Activated CD4-positive, alpha-beta memory T cell treated with anti-CD3 and anti-CD28 coated beads, Interleukin-2, amount 10 ng/mL, durations not matched to agents 7 days and 5 days (primary cell): Measurements from ENCODE around the gene MEX3D. TPM values are rescaled to one million over a fixed set of nuclear protein-coding genes. Genes with fewer than 3 reads are reported as not detected.
A peak's percentile ranks its signal among the peaks of the same experiment; 100 is the strongest.

Experiments used
- CTCF ChIA-PET: fragments of 350-600 bp; sonication (Branson Sonifier 250); formaldehyde crosslinking; loops from one replicate; lab custom pipeline; 2021; ENCODE audit warnings: antibody characterized with exemption, inconsistent platforms; lab: Charles Lee
- POLR2A ChIA-PET: fragments of 350-600 bp; sonication (Branson Sonifier 250); formaldehyde crosslinking; loops from one replicate; lab custom pipeline; 2021; ENCODE audit warnings: antibody characterized with exemption; lab: Charles Lee
- DNase-seq: peaks from one replicate; pipeline ENCODE4 v3.0.0-alpha.2; 2020
- H3K27ac Mint-ChIP-seq: one replicate; pipeline ENCODE4 v1.8.0; 2021; ENCODE audit warnings: mild to moderate bottlenecking, mixed read lengths
- H3K27me3 Mint-ChIP-seq: one replicate; pipeline ENCODE4 v1.8.0; 2021; ENCODE audit warnings: mixed read lengths
- H3K36me3 Mint-ChIP-seq: one replicate; pipeline ENCODE4 v1.8.0; 2021; ENCODE audit warnings: low read depth, mixed read lengths
- H3K4me1 Mint-ChIP-seq: one replicate; pipeline ENCODE4 v1.8.0; 2021; ENCODE audit warnings: mixed read lengths
- H3K4me3 Mint-ChIP-seq: one replicate; pipeline ENCODE4 v1.8.0; 2021; ENCODE audit warnings: mild to moderate bottlenecking, mixed read lengths
- H3K9me3 Mint-ChIP-seq: one replicate; pipeline ENCODE4 v1.8.0; 2021; ENCODE audit warnings: mixed read lengths
- total RNA-seq, 2 experiments: library from RNA; stranded (reverse); gene quantifications; one replicate each; pipeline ENCODE4 v1.2.3, GENCODE V29; 2021

The MEX3D gene
- 1 to 10 TPM; 7.6 to 8.4 TPM for total RNA-seq

DNA sequence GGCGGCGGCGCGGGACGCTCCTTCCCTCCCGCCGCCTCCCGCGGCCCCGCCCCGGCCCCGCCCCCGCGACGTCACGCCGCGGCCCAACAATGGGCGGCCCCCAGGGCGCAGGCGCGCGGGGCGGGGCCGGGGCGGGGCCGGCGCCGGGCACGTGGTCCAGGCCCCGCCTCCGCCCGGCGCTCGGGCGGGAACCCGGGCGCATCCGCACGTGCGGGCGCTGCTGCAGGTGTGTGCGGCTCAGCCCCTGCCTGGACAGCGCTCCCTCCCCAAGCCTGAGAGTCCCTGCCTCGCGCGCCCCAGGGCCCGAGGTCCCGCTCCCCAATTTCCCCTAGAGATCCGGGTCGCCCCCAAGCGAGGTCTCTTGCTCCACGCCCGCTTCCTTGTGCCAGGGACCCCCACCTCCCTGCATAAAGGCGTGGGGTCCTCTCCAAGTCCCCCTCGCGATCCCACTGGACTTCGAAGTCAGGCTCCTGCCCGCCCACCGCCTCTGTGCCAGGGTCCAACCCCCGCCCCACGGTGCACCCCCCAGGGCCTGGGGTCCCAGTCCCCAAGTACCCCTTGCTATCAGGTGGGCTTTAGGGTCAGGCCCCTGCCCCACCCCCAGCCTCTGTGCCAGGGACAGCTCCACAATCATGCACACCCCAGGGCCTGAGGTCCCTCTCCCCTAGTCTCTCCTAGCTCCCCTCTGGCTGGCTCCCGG is at the start of gene MEX3D:
MEX3D (minus strand) TSS at position 6 of the 700 bp plus-strand sequence. CDS start 267 bp downstream, outside the sequence.
- Mint-ChIP-seq H3K9me3 (no peaks in the 10 kb centered on the region), H3K36me3 (no peaks in the 10 kb centered on the region), H3K4me1 (peaks cover 7% of the 10 kb centered on the region), H3K4me3 (peak within 1 kb of the TSS; percentile 30), H3K27me3 (peaks cover 11% of the 10 kb centered on the region), H3K27ac (no peak within 1 kb of the TSS)
- CTCF ChIA-PET = no interaction called here
- POLR2A ChIA-PET = no interaction called here
- peak; percentile 83 for DNase-seq

DNA sequence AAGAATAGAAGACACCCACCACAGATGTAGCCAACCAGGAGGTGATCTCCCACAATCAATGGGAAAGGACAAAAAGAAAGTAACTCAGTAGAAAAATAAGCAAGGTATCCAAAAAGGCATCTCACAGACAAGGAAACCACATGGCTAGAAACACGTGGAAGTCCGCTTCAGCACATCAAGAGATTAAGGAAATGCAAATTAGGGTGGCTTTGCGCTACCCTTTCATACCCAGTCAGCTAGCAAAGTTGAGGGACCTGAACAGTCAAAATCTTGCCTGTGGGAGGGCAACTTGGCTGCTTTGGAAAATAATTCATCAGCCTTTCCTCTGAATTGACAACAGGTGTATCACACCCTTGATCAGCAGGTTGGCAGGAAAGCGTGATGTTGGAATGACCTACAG is 48.8 kb upstream of the MEX3D start:
- Mint-ChIP-seq H3K36me3 (peaks cover 36% of the 10 kb centered on the region), H3K9me3 (no peaks in the 10 kb centered on the region), H3K27me3 (no peaks in the 10 kb centered on the region), H3K4me1 (peaks cover 14% of the 10 kb centered on the region), H3K27ac (no peak overlapping the region), H3K4me3 (no peak overlapping the region)
- no peak for DNase-seq
- CTCF ChIA-PET = interaction anchor here (0.6 to 0.8 kb wide), 2 partner anchors 55 to 274 kb away, joined by 3 read pairs; no protein-coding TSS in a partner anchor
- POLR2A ChIA-PET = no interaction called here

DNA sequence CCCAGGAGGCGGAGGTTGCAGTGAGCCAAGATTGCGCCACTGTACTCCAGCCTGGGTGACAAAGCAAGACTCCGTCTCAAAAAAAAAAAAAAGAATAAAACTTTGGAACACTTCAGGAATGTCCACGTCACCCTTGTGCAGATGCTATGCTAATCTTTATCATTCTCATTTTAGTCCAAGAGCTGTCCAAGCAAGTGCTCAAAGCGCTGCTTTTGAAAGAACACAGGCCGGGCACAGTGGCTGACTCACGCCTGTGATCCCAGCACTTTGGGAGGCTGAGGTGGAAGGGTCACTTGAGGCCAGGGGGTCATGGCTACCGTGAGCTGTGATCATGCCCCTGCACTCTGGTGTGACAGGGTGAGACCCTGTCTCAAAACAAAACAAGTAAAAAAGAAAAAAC is 48.3 kb upstream of the MEX3D start:
- Mint-ChIP-seq H3K4me3 (no peak overlapping the region), H3K27ac (no peak overlapping the region), H3K9me3 (no peaks in the 10 kb centered on the region), H3K27me3 (no peaks in the 10 kb centered on the region), H3K4me1 (peaks cover 14% of the 10 kb centered on the region), H3K36me3 (peaks cover 38% of the 10 kb centered on the region)
- DNase-seq = no peak
- POLR2A ChIA-PET = no interaction called here
- CTCF ChIA-PET = interaction anchor here (0.6 to 0.8 kb wide), 2 partner anchors 56 to 274 kb away, joined by 3 read pairs; no protein-coding TSS in a partner anchor

DNA sequence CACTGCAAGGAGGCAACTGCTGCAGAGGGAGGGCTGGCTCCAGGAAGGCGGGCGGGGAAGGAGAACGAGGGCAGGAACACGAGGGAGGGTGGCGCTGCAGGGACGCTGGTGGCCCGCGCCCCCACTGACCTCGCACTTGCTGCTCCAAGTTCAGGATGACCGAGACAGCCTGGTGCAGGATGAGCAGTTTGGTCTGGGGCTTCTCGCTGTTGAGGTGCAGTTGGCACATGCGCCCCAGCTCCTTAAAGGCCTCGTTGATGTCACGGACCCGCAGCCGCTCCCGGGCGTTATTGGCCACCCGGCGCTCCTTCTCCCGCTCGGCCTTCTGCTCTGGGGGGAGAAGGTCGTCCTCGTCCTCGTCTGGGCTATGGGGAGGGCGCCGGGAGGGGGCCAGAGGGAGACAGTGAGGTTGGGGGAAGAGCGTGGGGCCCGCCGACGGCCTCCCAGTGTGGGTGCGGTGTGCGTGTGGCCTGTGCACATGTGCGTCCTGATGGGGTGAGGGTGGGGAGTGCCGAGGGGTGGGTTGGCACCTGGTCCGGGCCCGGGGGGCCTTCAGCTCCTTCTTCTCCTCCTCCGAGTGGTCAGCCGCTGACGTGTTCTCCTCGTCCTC is 47.1 kb upstream of the MEX3D start:
- CTCF ChIA-PET = no interaction called here
- POLR2A ChIA-PET = no interaction called here
- DNase-seq = no peak
- peaks cover 14% of the 10 kb centered on the region for H3K4me1 Mint-ChIP-seq
- H3K4me3 Mint-ChIP-seq = no peak overlapping the region
- H3K9me3 Mint-ChIP-seq = no peaks in the 10 kb centered on the region
- no peaks in the 10 kb centered on the region for H3K27me3 Mint-ChIP-seq
- no peak overlapping the region for H3K27ac Mint-ChIP-seq
- peaks cover 42% of the 10 kb centered on the region for H3K36me3 Mint-ChIP-seq

DNA sequence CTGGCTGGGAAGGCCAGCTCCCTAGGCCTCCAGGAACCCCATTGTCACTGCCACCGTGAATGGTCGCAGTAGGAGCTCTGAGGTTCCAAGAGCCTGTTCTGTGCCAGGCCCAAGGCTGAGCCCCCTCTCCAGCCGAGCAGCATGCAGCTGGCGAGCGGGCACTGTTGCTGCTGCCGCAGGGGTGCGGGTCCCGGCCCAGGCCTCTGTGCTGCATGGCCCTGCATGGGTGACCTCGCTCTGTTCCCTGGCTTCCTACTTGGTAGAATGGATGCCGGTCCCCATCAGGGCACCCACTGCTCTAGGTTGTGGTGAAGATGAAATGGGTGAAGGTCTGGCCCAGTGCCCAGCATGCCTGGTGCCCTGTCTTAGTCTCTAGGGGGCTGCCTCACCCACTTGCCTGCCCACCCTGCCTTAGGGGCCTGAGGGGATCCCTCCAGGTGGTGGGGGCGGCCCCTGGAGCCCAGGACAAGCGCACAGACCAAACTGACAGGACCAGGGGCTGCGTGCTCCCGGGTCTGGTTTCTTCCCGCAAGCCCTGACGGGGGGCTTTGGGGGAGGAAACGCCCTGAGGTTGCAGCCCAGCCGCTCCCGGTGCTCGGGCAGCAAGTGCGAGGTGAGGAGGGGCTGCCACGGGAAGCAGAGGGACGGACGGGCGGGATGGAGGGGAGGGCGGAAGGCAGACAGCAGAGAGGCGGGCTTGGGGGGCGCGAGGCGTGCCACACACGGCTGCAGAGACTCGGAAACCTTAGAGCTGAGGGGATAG is 45.9 kb upstream of the MEX3D start:
- DNase-seq = no peak
- no peaks in the 10 kb centered on the region for H3K9me3 Mint-ChIP-seq
- H3K4me1 Mint-ChIP-seq = peaks cover 23% of the 10 kb centered on the region
- H3K27ac Mint-ChIP-seq = no peak overlapping the region
- no peaks in the 10 kb centered on the region for H3K27me3 Mint-ChIP-seq
- POLR2A ChIA-PET = no interaction called here
- peaks cover 41% of the 10 kb centered on the region for H3K36me3 Mint-ChIP-seq
- no peak overlapping the region for H3K4me3 Mint-ChIP-seq
- CTCF ChIA-PET = no interaction called here

DNA sequence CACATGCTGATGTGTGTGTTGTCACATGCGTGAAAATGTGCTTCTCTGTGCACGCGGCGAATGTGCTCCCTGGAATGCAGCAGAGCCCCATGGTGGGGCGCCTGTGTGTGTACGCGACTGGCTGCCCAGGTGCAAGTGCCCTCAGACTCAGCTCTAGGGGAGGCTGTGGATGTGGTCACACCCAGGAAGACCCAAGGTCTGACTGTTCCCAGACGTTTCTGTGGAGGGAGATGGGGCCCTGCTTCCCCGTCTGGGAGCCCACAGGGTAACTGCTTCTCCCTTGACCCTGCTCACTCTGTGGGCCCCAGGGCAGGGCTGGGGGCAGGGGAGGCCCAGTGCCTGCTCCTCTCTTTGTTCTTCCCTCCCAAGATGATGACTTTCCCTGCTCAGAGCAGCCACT is 45.0 kb upstream of the MEX3D start:
- no peaks in the 10 kb centered on the region for H3K9me3 Mint-ChIP-seq
- no peak overlapping the region for H3K27ac Mint-ChIP-seq
- POLR2A ChIA-PET = no interaction called here
- no peak for DNase-seq
- CTCF ChIA-PET = no interaction called here
- H3K27me3 Mint-ChIP-seq = no peaks in the 10 kb centered on the region
- peaks cover 41% of the 10 kb centered on the region for H3K36me3 Mint-ChIP-seq
- no peak overlapping the region for H3K4me3 Mint-ChIP-seq
- H3K4me1 Mint-ChIP-seq = peaks cover 30% of the 10 kb centered on the region

DNA sequence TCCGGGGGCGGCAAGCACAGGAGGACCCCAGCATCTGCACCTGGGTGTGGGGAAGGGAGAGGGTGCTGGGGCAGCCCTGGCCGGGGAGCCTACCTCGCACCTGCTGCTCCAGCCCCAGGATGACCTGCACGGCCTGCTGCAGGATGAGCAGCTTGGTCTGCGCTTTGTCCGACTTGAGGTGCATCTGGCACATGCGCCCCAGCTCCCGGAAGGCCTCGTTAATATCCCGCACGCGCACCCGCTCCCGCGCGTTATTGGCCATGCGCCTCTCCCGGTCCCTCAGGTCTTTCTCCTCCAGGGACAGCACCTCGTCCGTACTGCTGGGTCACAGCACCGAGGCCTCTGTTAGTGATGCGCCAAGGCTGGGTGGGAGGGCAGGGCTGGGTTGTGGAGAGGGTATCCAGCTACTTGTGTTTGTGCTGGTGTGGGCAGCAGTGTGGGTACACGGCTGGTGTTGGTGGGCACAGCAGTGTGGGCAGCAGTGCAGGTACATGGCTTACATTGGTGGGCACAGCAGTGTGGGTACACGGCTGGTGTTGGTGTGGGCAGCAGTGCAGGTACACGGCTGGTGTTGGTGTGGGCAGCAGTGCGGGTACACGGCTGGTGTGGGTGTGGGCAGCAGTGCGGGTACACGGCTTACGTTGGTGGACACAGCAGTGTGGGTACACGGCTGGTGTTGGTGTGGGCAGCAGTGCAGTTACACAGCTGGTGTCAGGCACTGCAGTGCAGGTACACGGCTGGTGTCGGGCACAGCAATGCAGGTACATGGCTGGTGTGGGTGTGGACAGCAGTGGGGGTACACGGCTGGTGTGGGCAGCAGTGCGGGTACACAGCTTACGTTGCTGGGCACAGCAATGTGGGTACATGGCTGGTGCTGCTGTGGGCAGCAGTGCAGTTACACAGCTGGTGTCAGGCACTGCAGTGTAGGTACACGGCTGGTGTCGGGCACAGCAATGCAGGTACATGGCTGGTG is 44.3 kb upstream of the MEX3D start:
- Mint-ChIP-seq H3K9me3 (no peaks in the 10 kb centered on the region), H3K27ac (no peak overlapping the region), H3K27me3 (no peaks in the 10 kb centered on the region), H3K36me3 (peaks cover 38% of the 10 kb centered on the region), H3K4me3 (no peak overlapping the region), H3K4me1 (peaks cover 28% of the 10 kb centered on the region)
- ChIA-PET CTCF (no interaction called here), POLR2A (no interaction called here)
- no peak for DNase-seq

DNA sequence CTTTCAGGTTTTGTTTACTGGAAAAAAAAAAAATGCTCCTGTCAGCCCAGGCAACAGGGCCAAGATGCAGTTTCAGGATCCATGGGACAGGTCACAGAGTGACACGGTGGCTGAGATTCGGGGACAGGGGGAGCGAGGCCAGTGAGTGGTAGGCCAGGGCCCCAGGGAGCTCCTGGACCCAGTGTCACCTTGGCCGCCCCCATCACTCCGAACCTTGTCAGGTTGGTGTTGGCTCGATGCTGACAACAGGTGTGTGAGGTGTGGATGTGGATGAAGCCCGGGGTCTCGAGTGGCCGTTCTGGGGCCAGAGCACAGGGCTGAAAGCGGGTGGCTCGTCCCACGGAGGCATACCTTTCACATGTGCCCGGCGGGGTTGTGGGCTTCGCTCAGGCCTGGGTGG is 43.2 kb upstream of the MEX3D start:
- no peaks in the 10 kb centered on the region for H3K9me3 Mint-ChIP-seq
- H3K27me3 Mint-ChIP-seq = no peaks in the 10 kb centered on the region
- peaks cover 27% of the 10 kb centered on the region for H3K4me1 Mint-ChIP-seq
- DNase-seq = no peak
- H3K4me3 Mint-ChIP-seq = no peak overlapping the region
- CTCF ChIA-PET = no interaction called here
- POLR2A ChIA-PET = no interaction called here
- peaks cover 32% of the 10 kb centered on the region for H3K36me3 Mint-ChIP-seq
- H3K27ac Mint-ChIP-seq = no peak overlapping the region

DNA sequence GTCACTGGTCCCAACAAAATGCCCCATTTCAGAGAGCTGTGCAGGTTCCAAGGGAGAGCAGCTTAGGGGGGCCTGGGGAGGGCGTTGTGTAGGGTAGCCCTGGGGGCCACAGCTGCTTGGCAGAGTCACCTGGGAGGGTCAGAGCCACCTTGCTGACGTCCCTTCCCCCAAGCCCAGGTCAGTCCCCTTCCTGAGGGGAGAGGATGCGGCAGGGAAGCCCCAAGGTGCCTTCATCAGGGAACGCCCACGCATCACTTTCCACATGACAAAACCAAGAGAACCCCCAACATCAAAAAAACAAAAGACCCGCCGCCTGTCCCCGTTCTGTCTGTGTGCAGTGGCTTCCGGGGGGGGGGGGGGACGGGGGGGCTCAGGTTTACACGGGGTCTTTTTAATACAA is 42.5 kb upstream of the MEX3D start:
- Mint-ChIP-seq H3K27ac (no peak overlapping the region), H3K4me3 (no peak overlapping the region), H3K27me3 (no peaks in the 10 kb centered on the region)

DNA sequence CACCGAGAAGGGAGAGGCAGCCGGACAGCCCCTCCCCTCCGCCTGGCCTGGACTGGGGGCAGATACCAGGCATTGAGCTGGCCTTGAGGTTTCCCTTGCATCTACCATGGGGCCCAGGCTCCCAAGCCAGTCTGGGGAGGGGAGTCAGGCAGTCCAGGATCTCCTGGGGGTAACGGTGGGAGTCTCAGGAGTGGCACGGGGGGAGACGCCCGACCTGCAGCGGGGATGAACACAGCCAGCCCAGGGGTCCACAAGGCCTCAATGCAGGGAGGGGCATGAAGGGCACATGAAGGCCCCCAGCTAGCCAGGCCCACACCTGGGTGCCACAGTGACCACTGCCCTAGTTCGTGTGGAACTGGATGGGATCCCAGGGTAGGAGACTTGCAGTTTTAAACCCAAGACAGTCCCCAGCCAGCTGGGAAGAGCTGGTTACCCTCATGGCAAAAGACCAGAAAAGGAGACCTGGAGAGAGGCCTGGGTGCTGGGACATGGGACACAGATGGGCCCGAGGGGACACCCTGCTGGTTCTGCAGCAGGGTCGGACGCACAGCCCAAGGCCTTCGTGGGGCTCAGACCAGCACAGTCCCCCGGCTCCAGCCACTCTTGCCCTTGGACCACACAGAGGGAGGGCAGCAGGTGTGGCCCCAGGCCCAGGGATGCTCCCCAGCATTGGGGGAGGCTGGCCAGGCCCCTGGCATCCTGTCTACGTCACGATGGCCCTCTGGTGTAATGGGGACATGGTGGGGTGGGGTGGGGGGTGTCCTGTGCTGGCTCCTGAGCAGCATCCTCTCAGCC is 41.8 kb upstream of the MEX3D start:
- peaks cover 25% of the 10 kb centered on the region for H3K36me3 Mint-ChIP-seq
- H3K27me3 Mint-ChIP-seq = no peaks in the 10 kb centered on the region
- no peak overlapping the region for H3K4me3 Mint-ChIP-seq
- CTCF ChIA-PET = no interaction called here
- no peaks in the 10 kb centered on the region for H3K9me3 Mint-ChIP-seq
- POLR2A ChIA-PET = no interaction called here
- peak overlapping the region; percentile 53 for H3K27ac Mint-ChIP-seq
- DNase-seq = no peak
- peaks cover 32% of the 10 kb centered on the region for H3K4me1 Mint-ChIP-seq

More for the DNA sequence above, 42.5 kb upstream of the MEX3D start:
- Mint-ChIP-seq H3K4me1 (peaks cover 30% of the 10 kb centered on the region), H3K36me3 (peaks cover 28% of the 10 kb centered on the region), H3K9me3 (no peaks in the 10 kb centered on the region)
- ChIA-PET POLR2A (no interaction called here), CTCF (no interaction called here)
- DNase-seq = no peak

DNA sequence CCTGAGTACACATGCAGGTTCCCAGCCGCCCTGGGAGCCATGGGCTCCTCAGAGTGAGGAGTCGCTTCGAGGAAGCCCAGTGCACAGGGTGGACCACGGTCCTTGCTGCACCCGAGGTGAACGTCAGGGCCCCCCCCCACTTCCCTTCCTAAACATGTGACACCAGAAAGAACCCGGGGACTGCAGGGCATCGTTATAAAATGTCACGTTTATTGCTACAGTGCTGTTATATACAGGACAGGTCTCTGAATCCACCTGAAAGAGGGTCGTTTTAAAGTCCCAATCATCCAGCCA is 40.9 kb upstream of the MEX3D start:
- POLR2A ChIA-PET = interaction anchor here (0.8 to 1.3 kb wide), 2 partner anchors 14 to 43 kb away, joined by 3 read pairs; partner anchors contain the start of gene TCF3
- H3K4me3 Mint-ChIP-seq = no peak overlapping the region
- H3K27me3 Mint-ChIP-seq = no peaks in the 10 kb centered on the region
- H3K9me3 Mint-ChIP-seq = no peaks in the 10 kb centered on the region
- H3K27ac Mint-ChIP-seq = peak overlapping the region; percentile 66
- H3K36me3 Mint-ChIP-seq = peaks cover 17% of the 10 kb centered on the region
- DNase-seq = peak; percentile 26
- CTCF ChIA-PET = no interaction called here
- H3K4me1 Mint-ChIP-seq = peaks cover 38% of the 10 kb centered on the region
